ENCODE results near the gene SERPINI1.

- TF ChIP-seq, protein P1, sequence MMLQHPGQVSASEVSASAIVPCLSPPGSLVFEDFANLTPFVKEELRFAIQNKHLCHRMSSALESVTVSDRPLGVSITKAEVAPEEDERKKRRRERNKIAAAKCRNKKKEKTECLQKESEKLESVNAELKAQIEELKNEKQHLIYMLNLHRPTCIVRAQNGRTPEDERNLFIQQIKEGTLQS (IDR thresholded peaks at IDR 0.05; ENCODE audit: insufficient read depth, low read depth, low read length) = no peak
- no peak for TF ChIP-seq POLR2A (IDR thresholded peaks at IDR 0.05; ENCODE audit: control extremely low read depth in 1 of 2, low read depth in 2 of 2, low read length in 2 of 2)
- no peak for TF ChIP-seq EZH2 (IDR thresholded peaks at IDR 0.05; ENCODE audit: low read depth, low read length, severe bottlenecking)
- no peak for TF ChIP-seq CTCF (IDR thresholded peaks at IDR 0.05; ENCODE audit: control extremely low read depth in 1 of 3, insufficient read depth in 1 of 3, low read depth in 1 of 3, low read length in 3 of 3)
- TF ChIP-seq EP300 (IDR thresholded peaks at IDR 0.05; ENCODE audit: borderline replicate concordance in 1 of 2, low read depth in 2 of 2, low read length in 2 of 2) = no peak
- no peak for TF ChIP-seq CBX5 (IDR thresholded peaks at IDR 0.05; ENCODE audit: low read depth, low read length)
- no peak for TF ChIP-seq CEBPB (IDR thresholded peaks at IDR 0.05; ENCODE audit: low read depth, low read length)
- no peak for TF ChIP-seq SIN3A (conservative IDR thresholded peaks at IDR 0.05 in 1 of 2, IDR thresholded peaks at IDR 0.05 in 1 of 2; ENCODE audit: low read depth in 1 of 2, low read length in 2 of 2)
- TF ChIP-seq MAX (IDR thresholded peaks at IDR 0.05) = no peak
Measured at GRCh38 chr3:167772992-167773391, 37.5 kb downstream of the SERPINI1 start.

Data from H1 (cell line).